AG04450 (cell line): ENCODE measurements around the gene ARF1. TPM values are rescaled to one million over a fixed set of nuclear protein-coding genes. Genes with fewer than 3 reads are reported as not detected.

ENCODE experiments used
- CTCF ChIA-PET: fragments of 300-600, 350-600 bp; formaldehyde crosslinking; extraction: SDS; loops from one replicate; lab custom pipeline; 2022; ENCODE audit warnings: antibody characterized with exemption, inconsistent platforms; lab: Charles Lee
- POLR2A ChIA-PET: fragments of 350-600 bp; formaldehyde crosslinking; extraction: SDS; loops from one replicate; lab custom pipeline; 2021; ENCODE audit warnings: antibody characterized with exemption, inconsistent platforms; lab: Yijun Ruan, JAX
- DNase-seq: peaks from one replicate; pipeline ENCODE4 v3.0.0-alpha.2; 2011; ENCODE audit warnings: low read depth, low spot score
- H3K27ac ChIP-seq: one replicate; pipeline ENCODE4 v1.5.1; 2012; ENCODE audit warnings: low read depth, low read length, control low read depth
- H3K27me3 ChIP-seq: one replicate; pipeline ENCODE4 v1.6.0; 2012; ENCODE audit warnings: low read length; ENCODE audit not compliant: control insufficient read depth, insufficient read depth
- H3K4me3 ChIP-seq: 2 replicates; pipeline ENCODE4 v1.5.1; 2011; ENCODE audit warnings: mild to moderate bottlenecking, low read depth, low read length, control low read depth
- H3K9me3 ChIP-seq: 2 replicates; pipeline ENCODE4 v1.5.1; 2012; ENCODE audit warnings: low read length; ENCODE audit not compliant: control insufficient read depth, insufficient read depth
- CTCF ChIP-seq: IDR thresholded peaks from 2 replicates; pipeline ENCODE4 v1.5.1; 2011; ENCODE audit warnings: low read depth, low read length, control low read depth, inconsistent platforms
- polyA plus RNA-seq: library from polyadenylated mRNA; depleted of rRNA; stranded (reverse); fragments of >200 nt; gene quantifications from 2 replicates; pipeline ENCODE4 v1.2.3, GENCODE V29; 2011

ARF1 gene
- polyA plus RNA-seq, 1 experiment, result 445 TPM

GRCh38 chr1:228036701-228037231 is 45.7 kb upstream of the ARF1 start:
- POLR2A ChIA-PET, result no interaction called here
- CTCF ChIA-PET, result no interaction called here
- Histone ChIP-seq H3K4me3 (no peak overlapping the region), H3K9me3 (0 out of 2 replicates have a peak, but pooled peaks cover 3% of the 10 kb centered on the region), H3K27me3 (peaks cover 36% of the 10 kb centered on the region), H3K27ac (no peak overlapping the region)
- no peak for TF ChIP-seq CTCF
- DNase-seq, result no peak

GRCh38 chr1:228037401-228038386 is 44.8 kb upstream of the ARF1 start:
- Histone ChIP-seq H3K27me3 (peaks cover 36% of the 10 kb centered on the region), H3K9me3 (no peaks in the 10 kb centered on the region; the same call in 1 of the 2 replicates), H3K27ac (no peak overlapping the region), H3K4me3 (no peak overlapping the region)
- CTCF ChIA-PET, result no interaction called here
- POLR2A ChIA-PET, result no interaction called here
- DNase-seq, result no peak
- no peak for TF ChIP-seq CTCF

- POLR2A ChIA-PET, result no interaction called here
- H3K4me3 ChIP-seq, result no peak overlapping the region
- H3K9me3 ChIP-seq, result no peaks in the 10 kb centered on the region; the same call in 1 of the 2 replicates
- H3K27me3 ChIP-seq, result peaks cover 36% of the 10 kb centered on the region
- no peak for TF ChIP-seq CTCF
- DNase-seq, result no peak
- CTCF ChIA-PET, result no interaction called here
- no peak overlapping the region for H3K27ac ChIP-seq
Measured at GRCh38 chr1:228038387-228039005, 44.0 kb upstream of the ARF1 start.

- DNase-seq, result no peak
- peaks cover 36% of the 10 kb centered on the region for H3K27me3 ChIP-seq
- ChIA-PET POLR2A (no interaction called here), CTCF (no interaction called here)
- no peaks in the 10 kb centered on the region; the same call in 1 of the 2 replicates for H3K9me3 ChIP-seq
- no peak overlapping the region for H3K4me3 ChIP-seq
- no peak overlapping the region for H3K27ac ChIP-seq
- TF ChIP-seq CTCF, result no peak
Measured at GRCh38 chr1:228039006-228039903, 43.3 kb upstream of the ARF1 start.
